SKM-1 treated with dmso at 0.1 percent for 144 hours (cell line): Measurements from ENCODE around the gene SLC2A4RG.
A peak's percentile ranks its signal among the peaks of the same experiment; 100 is the strongest.

Experiments
- DNase-seq: peaks from one replicate; lab custom pipeline; 2025; ENCODE audit not compliant: unreplicated experiment; lab: John Stamatoyannopoulos, UW

SLC2A4RG gene

GRCh38 chr20:63739130-63740069 is at the start of gene SLC2A4RG:
Gene SLC2A4RG, plus strand, starts transcription at chr20:63739776. Its CDS starts 137 bp downstream, at chr20:63739913.
- peak; percentile 45 for DNase-seq

- no peak for DNase-seq
Measured at GRCh38 chr20:63690003-63690897, 49.3 kb upstream of the SLC2A4RG start.

- no peak for DNase-seq
Measured at GRCh38 chr20:63690898-63691710, 48.5 kb upstream of the SLC2A4RG start.

GRCh38 chr20:63691711-63692435 is 47.7 kb upstream of the SLC2A4RG start:
- no peak for DNase-seq

GRCh38 chr20:63692436-63693082 is 47.0 kb upstream of the SLC2A4RG start:
- no peak for DNase-seq

GRCh38 chr20:63693083-63693732 is 46.4 kb upstream of the SLC2A4RG start:
- no peak for DNase-seq

- DNase-seq, result no peak
Measured at GRCh38 chr20:63693733-63694583, 45.6 kb upstream of the SLC2A4RG start.

GRCh38 chr20:63694584-63695423 is 44.8 kb upstream of the SLC2A4RG start:
- no peak for DNase-seq

GRCh38 chr20:63695424-63696305 is 43.9 kb upstream of the SLC2A4RG start:
- DNase-seq, result no peak

GRCh38 chr20:63696306-63696627 is 43.3 kb upstream of the SLC2A4RG start:
- no peak for DNase-seq

- no peak for DNase-seq
Measured at GRCh38 chr20:63696628-63697356, 42.8 kb upstream of the SLC2A4RG start, which contains the start of gene TNFRSF6B. Gene TNFRSF6B, plus strand, starts transcription at chr20:63696652. Its CDS starts 116 bp downstream, at chr20:63696768.

- no peak for DNase-seq
Measured at GRCh38 chr20:63697357-63697867, 42.2 kb upstream of the SLC2A4RG start.

GRCh38 chr20:63697868-63698545 is 41.6 kb upstream of the SLC2A4RG start:
- no peak for DNase-seq

- DNase-seq, result no peak
Measured at GRCh38 chr20:63698739-63699465, 40.7 kb upstream of the SLC2A4RG start.
